ENCODE results near the gene UNKL. TPM values are rescaled to one million over a fixed set of nuclear protein-coding genes. Genes with fewer than 3 reads are reported as not detected.

Gene UNKL
- total RNA-seq, 2 donors from 2014 or later = 32.6 to 96.7 TPM

DNA sequence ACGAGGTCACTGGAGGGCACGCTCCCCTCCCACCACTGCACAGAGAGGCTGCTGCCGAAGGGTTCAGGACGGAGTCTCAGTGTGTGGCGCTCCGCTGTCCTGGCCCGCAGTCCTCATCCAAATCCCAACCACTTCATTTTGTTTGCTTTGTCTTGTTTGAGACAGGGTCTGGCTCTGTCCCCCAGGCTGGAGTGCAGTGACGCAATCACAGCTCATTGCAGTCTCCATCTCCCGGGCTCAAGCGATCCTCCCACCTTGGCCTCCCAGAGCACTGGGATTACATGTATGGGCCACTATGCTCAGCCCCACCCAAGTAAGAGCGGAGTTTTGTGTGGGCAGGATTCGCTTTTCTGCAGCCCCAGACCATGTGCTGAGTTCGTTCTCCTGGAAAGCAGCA, 12.7 kb downstream of the UNKL start:
- Histone ChIP-seq H3K4me3 (no peak overlapping the region), H3K36me3 (peaks cover 4 to 17% of the 10 kb centered on the region in 2 donors), H3K27me3 (replicated peaks; ENCODE audit: insufficient read depth) (no peaks in the 10 kb centered on the region), H3K9me3 (no peaks in the 10 kb centered on the region), H3K27ac (no peak overlapping the region), H3K4me1 (replicated peaks) (no peaks in the 10 kb centered on the region)
- 96% methylated on average over 13 of the region's 13 CpGs for WGBS
- intact Hi-C loops (cut with DNase I) = no loop called here
- TF ChIP-seq CTCF (IDR thresholded peaks at IDR 0.05) (no peak), POLR2AphosphoS5 (IDR thresholded peaks at IDR 0.05) (no peak), POLR2A (IDR thresholded peaks at IDR 0.05) (no peak)
- DNase-seq (ENCODE audit: low spot score) = no peak

GRCh38 chr16:1401061-1401757, 13.3 kb downstream of the UNKL start:
- Histone ChIP-seq H3K4me1 (replicated peaks) (no peaks in the 10 kb centered on the region), H3K27ac (no peak overlapping the region), H3K4me3 (no peak overlapping the region), H3K36me3 (peaks cover 4 to 17% of the 10 kb centered on the region in 2 donors), H3K9me3 (no peaks in the 10 kb centered on the region), H3K27me3 (replicated peaks; ENCODE audit: insufficient read depth) (no peaks in the 10 kb centered on the region)
- intact Hi-C loops (cut with DNase I) = no loop called here
- TF ChIP-seq CTCF (IDR thresholded peaks at IDR 0.05) = no peak
- TF ChIP-seq POLR2AphosphoS5 (IDR thresholded peaks at IDR 0.05) = no peak
- TF ChIP-seq POLR2A (IDR thresholded peaks at IDR 0.05) = no peak
- 86% methylated on average over 29 of the region's 29 CpGs for WGBS
- no peak for DNase-seq (ENCODE audit: low spot score)

DNA sequence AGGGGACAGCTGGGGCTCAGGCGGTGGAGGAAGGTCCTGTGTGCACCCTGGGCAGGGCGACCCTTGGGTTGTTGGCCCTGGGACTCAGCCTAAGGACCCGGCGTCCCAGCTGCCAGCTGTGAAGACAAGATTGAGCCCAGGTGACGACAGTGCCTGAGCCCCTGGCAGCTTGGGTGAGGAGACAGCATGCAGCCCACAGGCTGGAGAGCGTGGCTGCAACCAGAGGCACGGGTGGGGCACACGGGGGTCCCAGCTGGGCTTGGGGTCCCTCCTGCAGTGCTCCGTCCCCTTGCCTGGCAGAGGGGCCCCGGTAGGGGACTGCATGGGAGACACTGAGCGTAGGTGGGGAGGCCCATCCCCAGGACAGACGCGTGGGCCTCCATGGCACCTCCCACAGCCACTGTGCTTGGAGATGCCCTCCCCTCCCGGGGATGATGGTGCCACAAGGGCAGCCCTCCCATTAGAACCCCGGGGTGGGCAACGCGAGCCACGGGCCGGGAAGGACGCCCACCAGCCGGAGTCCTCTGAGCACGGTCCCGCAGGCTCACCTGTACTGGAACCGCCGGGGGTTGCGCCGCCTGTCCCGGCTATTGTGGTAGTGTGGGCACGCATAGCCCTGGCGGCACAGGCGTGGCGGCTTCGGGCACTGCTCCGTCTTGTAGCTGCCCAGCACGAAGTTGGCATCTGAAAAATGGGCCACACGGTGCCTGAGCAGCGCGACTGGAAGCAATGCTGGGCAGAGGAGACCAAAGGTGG, 15.5 kb downstream of the UNKL start:
- TF ChIP-seq CTCF (IDR thresholded peaks at IDR 0.05) (no peak), POLR2AphosphoS5 (IDR thresholded peaks at IDR 0.05) (no peak), POLR2A (IDR thresholded peaks at IDR 0.05) (no peak)
- no peaks in the 10 kb centered on the region for H3K4me1 ChIP-seq (replicated peaks)

DNA sequence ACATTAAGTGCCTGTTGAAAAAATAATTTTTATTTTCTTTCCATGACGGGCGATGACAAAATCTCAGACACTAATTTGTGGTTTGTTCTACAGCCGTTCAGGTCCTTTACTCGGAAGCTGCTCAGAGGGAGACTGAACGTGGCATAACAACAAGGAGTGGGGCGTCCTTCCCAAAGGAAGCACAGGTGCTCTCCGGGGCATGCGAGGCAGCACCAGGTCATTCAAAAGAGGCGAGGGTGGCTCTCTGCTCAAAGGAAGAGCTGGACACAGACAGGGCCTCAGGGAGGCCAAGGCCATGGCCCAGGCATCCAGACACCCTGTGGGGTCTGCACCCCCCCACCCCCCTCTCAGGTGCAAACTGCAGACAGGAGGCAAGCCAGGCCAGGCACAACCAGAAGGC, 16.2 kb downstream of the UNKL start:
- Histone ChIP-seq H3K36me3 (peaks cover 4 to 23% of the 10 kb centered on the region in 2 donors), H3K4me3 (no peak overlapping the region), H3K9me3 (no peaks in the 10 kb centered on the region), H3K4me1 (replicated peaks) (no peaks in the 10 kb centered on the region), H3K27ac (no peak overlapping the region), H3K27me3 (replicated peaks; ENCODE audit: insufficient read depth) (no peaks in the 10 kb centered on the region)
- intact Hi-C loops (cut with DNase I) = no loop called here
- 97% methylated on average over 9 of the region's 9 CpGs for WGBS
- no peak for DNase-seq (ENCODE audit: low spot score)
- TF ChIP-seq POLR2A (IDR thresholded peaks at IDR 0.05) = no peak
- TF ChIP-seq POLR2AphosphoS5 (IDR thresholded peaks at IDR 0.05) = no peak
- no peak for TF ChIP-seq CTCF (IDR thresholded peaks at IDR 0.05)

More for the DNA sequence above, 15.5 kb downstream of the UNKL start:
- intact Hi-C loops (cut with DNase I) = no loop called here
- no peak overlapping the region for H3K27ac ChIP-seq
- no peak overlapping the region for H3K4me3 ChIP-seq
- WGBS = 97% methylated on average over 38 of the region's 38 CpGs
- no peak for DNase-seq (ENCODE audit: low spot score)
- no peaks in the 10 kb centered on the region for H3K27me3 ChIP-seq (replicated peaks; ENCODE audit: insufficient read depth)
- no peaks in the 10 kb centered on the region for H3K9me3 ChIP-seq
- H3K36me3 ChIP-seq = peaks cover 4 to 17% of the 10 kb centered on the region in 2 donors
